Activated naive CD8-positive, alpha-beta T cell treated with anti-CD3 and anti-CD28 coated beads, Interleukin-2, amount 50 U/mL, for 24 hours (primary cell): Measurements from ENCODE around the gene ERI3.

Source experiments
- ATAC-seq: fragments of 150-1000 bp; cut with Tn5 transposase; one replicate; pipeline ENCODE4 v1.10.0; 2021
- DNase-seq: peaks from one replicate; pipeline ENCODE4 v3.0.0; 2021
- H3K27ac Mint-ChIP-seq: one replicate; pipeline ENCODE4 v1.8.0; 2021; ENCODE audit warnings: mild to moderate bottlenecking, mixed read lengths
- H3K27me3 Mint-ChIP-seq: one replicate; pipeline ENCODE4 v1.8.0; 2021; ENCODE audit warnings: mixed read lengths
- H3K36me3 Mint-ChIP-seq: one replicate; pipeline ENCODE4 v1.8.0; 2021; ENCODE audit warnings: low read depth, mixed read lengths
- H3K4me1 Mint-ChIP-seq: one replicate; pipeline ENCODE4 v1.8.0; 2021; ENCODE audit warnings: mixed read lengths
- H3K4me3 Mint-ChIP-seq: one replicate; pipeline ENCODE4 v1.8.0; 2021; ENCODE audit warnings: mild to moderate bottlenecking, moderate library complexity, mixed read lengths
- H3K9me3 Mint-ChIP-seq: one replicate; pipeline ENCODE4 v1.8.0; 2021; ENCODE audit warnings: mixed read lengths

The ERI3 gene

DNA sequence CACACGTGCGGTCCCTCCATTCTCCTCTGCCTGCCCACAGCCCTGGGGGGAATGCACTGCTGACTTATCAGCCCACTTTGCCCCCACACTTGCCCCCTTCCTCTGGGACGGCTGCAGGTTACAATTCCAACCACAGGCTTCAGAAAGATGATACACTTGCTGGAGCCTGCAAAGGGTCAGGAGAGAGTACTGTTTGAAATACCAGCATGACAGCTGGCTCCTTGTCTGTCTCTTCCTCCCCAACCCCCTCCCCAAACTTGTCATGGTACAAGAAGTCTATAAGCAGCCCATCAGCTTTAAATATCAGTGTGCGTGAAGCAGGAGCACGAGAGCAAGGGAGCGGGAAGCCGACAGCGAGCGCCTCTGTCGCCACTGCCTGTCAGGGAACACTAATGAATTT is 62.4 kb downstream of the ERI3 start:
- Mint-ChIP-seq H3K27ac (no peak overlapping the region), H3K9me3 (no peaks in the 10 kb centered on the region), H3K36me3 (peaks cover 20% of the 10 kb centered on the region), H3K4me1 (no peaks in the 10 kb centered on the region), H3K27me3 (no peaks in the 10 kb centered on the region), H3K4me3 (no peak overlapping the region)
- no peak for DNase-seq
- no peak for ATAC-seq

DNA sequence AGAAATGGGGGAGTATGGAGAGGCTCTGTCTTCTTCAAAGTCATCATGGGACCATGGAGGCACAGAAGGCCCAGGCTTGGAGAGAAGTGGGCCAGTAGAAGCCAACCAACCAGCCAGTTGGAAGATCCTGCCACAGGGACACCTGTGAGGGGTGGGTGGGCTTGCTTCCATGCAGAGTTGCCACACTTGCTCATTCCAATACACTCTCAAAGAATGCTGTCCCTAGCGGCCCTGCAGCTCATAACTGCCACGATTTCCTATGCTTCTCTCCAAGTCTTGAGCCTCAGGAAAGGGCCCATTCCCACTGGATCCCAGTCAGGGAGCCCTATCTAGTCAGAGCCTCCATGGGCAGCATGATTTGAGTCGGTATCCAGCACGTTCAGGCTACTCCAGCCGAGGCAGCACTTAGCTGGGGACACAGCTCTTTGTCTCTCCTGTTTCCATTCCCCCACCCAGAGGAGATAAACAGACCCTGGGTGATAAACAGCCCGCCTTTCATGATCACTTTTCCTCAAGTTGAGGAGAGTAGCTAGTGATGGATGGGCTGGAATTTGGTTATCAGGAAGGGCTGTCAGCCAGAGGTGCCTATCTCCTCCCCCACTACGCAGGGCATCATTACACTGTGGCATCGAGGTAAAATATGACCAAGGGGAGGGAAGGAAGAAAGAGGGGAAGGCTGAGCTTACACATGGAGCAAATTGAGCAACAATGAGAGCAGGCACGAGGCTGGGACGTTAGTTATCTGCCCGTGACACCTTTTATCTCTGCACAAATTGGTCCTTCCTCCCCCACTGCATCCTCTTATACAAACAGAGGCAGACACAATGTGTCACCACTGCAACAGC is 64.6 kb downstream of the ERI3 start:
- no peak for ATAC-seq
- no peaks in the 10 kb centered on the region for H3K27me3 Mint-ChIP-seq
- peaks cover 24% of the 10 kb centered on the region for H3K36me3 Mint-ChIP-seq
- H3K4me3 Mint-ChIP-seq = no peak overlapping the region
- DNase-seq = no peak
- H3K4me1 Mint-ChIP-seq = no peaks in the 10 kb centered on the region
- H3K9me3 Mint-ChIP-seq = no peaks in the 10 kb centered on the region
- H3K27ac Mint-ChIP-seq = no peak overlapping the region

DNA sequence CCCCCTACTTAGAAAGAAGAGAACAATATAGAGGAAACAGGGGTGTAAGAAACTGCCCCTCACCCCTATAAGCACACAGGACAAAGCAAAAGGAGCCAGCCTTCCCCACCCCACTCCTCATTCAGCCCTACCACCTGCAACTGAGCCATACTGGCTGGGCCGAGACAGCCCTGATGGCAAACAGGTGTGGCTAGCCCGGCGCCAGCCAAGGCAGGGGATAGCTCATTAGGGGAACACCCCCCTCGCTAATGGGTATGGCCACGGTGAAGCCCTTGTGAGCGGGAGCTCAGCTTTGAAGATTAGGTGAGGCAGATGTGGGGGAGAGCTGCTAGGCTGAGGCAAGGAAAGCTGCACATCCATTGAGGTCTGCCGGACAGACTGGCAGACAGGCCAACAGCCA is 65.5 kb downstream of the ERI3 start:
- Mint-ChIP-seq H3K9me3 (no peaks in the 10 kb centered on the region), H3K27ac (no peak overlapping the region), H3K27me3 (no peaks in the 10 kb centered on the region), H3K4me3 (no peak overlapping the region), H3K4me1 (no peaks in the 10 kb centered on the region), H3K36me3 (peaks cover 21% of the 10 kb centered on the region)
- DNase-seq (no peak), ATAC-seq (no peak)

DNA sequence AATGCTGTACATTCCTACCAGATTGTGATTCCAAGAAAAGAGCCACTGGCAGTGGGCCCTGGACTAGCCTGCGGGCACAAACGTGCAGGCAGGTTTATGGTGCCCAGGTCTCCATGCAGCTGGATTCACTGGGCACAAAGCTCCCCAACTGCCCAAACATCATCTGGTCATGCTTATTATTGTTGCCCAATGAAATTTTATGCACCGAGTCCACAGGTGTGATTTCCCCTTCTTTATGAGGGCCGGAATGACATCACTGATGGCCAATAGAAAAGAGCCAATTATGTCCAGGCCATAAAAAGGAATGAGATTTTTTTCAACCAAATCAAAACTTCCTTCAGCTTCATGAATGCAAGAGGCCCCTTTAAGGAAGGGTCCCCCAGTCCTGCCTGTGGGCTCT is 66.2 kb downstream of the ERI3 start:
- Mint-ChIP-seq H3K4me1 (no peaks in the 10 kb centered on the region), H3K27me3 (no peaks in the 10 kb centered on the region), H3K9me3 (no peaks in the 10 kb centered on the region), H3K4me3 (no peak overlapping the region), H3K27ac (no peak overlapping the region), H3K36me3 (peaks cover 21% of the 10 kb centered on the region)
- ATAC-seq (no peak), DNase-seq (no peak)

DNA sequence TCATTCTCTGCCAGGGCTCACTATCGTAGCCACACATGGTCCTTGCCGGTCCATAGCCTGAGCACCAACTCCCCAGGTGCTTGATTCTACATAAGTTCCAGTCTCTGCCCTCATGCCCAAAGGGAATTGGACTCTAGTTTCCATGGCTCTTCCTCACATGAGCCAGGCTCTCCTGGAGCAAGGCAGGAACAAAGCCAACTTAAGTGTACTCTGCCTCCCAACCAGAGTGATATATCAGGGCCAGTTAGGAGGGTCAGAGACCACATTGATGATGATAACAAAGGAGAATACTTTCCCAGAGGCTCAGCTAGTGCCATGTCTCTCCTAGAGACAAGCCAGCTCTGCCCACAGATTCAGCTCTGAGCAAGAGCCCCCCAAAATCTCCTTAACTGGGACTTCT is 70.9 kb downstream of the ERI3 start:
- Mint-ChIP-seq H3K4me3 (no peak overlapping the region), H3K36me3 (peaks cover 16% of the 10 kb centered on the region), H3K27ac (no peak overlapping the region)

DNA sequence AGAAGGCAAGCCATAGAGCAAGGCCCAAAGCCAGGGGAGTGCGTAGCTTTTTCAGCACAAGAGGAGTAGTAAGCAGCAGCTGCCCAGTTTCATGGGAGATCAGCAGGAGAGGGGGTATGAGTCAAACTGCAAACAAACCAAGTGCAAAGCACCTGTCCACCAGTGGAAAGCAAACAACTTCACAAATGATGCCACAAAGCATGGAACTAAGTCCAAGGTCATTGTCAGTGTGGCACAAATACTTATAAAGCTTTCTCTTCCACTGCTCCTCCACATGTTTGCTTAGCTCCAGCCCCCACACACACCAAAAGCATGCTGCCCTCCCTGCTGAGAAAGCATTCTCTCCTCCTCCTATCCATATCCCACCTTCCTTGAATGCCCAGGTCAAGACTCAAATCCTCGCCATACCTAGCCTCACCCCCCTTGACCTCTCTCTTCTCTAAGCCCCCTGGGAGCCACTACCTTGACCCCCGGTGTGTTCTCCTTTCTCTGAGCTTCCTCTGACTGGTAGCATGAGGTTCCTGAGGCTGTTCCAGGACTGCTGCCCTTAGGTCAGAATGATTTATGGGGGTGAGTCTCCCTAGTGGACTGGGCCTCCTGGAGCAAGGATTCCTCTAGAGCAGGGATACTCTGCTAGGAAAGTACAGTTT is 71.4 kb downstream of the ERI3 start:
- Mint-ChIP-seq H3K9me3 (no peaks in the 10 kb centered on the region), H3K36me3 (peaks cover 18% of the 10 kb centered on the region), H3K4me1 (no peaks in the 10 kb centered on the region), H3K27me3 (no peaks in the 10 kb centered on the region), H3K27ac (no peak overlapping the region), H3K4me3 (no peak overlapping the region)
- ATAC-seq = no peak
- DNase-seq = no peak

More for the DNA sequence above, 70.9 kb downstream of the ERI3 start:
- H3K27me3 Mint-ChIP-seq = no peaks in the 10 kb centered on the region
- DNase-seq (no peak), ATAC-seq (no peak)
- H3K9me3 Mint-ChIP-seq = no peaks in the 10 kb centered on the region
- no peaks in the 10 kb centered on the region for H3K4me1 Mint-ChIP-seq

DNA sequence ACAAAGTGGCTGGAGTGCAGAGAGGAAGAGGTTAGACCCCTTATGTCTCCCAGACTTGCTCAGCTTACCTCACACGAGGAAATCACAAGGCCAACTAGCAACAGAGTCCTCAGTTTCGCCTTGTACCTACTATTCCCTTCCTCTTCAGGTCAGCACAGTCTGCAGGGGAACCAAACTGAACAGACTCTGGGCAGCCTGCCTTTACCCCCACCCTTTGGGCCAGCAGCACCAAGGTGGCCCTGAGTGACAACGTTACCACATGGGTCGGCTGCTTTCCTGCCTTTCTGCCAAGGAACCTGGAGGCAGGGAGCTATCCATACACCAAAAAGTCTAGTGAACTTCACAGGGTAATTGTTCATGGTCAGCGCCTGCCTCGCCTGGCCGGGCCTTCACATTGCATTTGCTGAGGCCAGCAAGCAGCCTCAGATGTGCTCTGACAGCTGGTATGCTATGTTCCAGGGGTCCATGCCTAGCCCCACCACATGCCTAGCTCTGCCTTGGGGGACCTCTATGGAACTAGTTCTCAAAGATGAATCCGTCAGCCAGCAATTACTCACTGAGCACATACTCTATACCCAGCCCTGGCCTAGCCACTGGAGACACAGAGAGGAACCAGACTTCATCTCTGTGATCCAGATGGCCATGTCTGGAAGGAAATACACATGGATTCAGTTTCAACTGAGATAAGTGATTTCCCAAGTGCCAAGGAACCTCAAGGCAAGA is 72.2 kb downstream of the ERI3 start:
- H3K4me1 Mint-ChIP-seq = no peaks in the 10 kb centered on the region
- no peaks in the 10 kb centered on the region for H3K27me3 Mint-ChIP-seq
- DNase-seq (no peak), ATAC-seq (no peak)
- H3K4me3 Mint-ChIP-seq = no peak overlapping the region
- H3K27ac Mint-ChIP-seq = no peak overlapping the region
- H3K9me3 Mint-ChIP-seq = no peaks in the 10 kb centered on the region
- H3K36me3 Mint-ChIP-seq = peaks cover 15% of the 10 kb centered on the region

DNA sequence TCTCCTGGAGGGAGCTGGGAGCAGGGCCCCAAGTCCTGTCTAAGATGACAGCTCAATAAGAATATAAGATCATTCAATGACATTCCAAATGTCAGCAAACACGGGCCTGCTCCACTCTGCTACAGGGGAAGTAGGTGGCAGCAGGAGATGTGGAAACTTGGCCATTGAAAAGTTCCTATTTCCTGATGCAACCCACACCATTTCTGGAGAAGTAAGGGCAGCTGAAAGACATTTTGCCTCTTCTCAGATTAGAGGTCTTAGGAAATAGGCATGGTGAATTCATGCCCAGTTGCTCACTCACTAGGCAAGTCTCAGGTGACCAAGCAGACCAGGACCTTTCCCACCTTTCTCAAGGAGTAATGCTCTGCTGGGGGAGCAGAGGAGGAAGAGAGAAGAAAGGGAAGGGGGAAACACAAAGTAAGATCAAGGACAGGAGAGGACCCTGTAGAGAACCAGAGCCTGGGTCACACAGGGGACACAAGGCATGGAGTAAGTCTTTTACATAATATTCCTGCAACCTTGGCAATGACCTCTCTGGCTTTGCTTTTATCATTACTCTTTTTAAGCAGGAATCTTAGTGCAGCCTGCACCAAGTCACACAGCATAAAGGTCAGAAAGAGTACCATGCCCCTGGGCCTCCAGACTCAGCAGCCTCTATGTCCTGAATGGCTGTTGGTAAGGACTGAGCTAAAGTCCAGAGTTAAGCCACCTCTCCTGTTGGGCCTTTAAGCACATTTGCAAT is 72.9 kb downstream of the ERI3 start:
- H3K27me3 Mint-ChIP-seq = no peaks in the 10 kb centered on the region
- H3K4me1 Mint-ChIP-seq = no peaks in the 10 kb centered on the region
- peaks cover 15% of the 10 kb centered on the region for H3K36me3 Mint-ChIP-seq
- no peak for DNase-seq
- no peak for ATAC-seq
- no peak overlapping the region for H3K4me3 Mint-ChIP-seq
- H3K27ac Mint-ChIP-seq = no peak overlapping the region
- no peaks in the 10 kb centered on the region for H3K9me3 Mint-ChIP-seq

DNA sequence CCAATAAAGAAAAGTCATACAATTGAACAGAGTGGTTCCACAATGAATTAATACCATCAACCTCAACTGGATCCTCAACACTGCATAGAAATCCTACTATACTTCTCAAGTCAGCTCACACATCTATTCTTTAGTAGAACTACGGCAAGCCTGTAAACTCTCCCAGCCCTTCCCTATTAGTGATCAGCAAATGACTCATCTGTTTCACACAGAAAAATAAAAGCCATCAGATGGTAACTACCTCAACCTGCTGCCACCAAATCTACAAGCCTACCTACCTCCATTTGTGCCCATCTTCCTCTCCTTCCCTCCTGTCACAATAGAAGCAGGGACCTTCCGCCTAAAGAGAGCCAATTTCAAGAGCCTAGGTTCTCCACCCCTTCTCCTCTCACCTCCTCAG is 78.2 kb downstream of the ERI3 start:
- Mint-ChIP-seq H3K36me3 (peaks cover 8% of the 10 kb centered on the region), H3K9me3 (no peaks in the 10 kb centered on the region), H3K4me3 (no peak overlapping the region), H3K27ac (no peak overlapping the region), H3K27me3 (no peaks in the 10 kb centered on the region), H3K4me1 (peaks cover 4% of the 10 kb centered on the region)
- no peak for ATAC-seq
- no peak for DNase-seq

DNA sequence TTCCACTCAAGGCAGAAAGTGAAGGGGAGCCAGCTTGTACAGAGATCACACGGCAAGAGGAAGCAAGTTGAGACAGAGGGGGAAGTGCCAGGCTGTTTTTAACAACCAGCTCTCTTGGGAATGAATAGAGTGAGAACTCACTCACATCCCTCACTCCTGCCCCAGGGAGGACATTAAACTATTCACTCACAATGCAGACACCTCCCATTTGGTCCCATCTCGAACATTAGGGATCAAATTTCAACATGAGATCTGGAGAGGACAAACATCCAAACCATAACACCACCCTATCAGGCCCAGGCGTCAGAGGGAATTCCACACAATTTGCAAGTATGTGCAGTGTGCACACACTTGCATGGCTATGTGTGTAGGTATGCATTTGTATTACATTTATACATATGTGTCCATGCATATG is 79.1 kb downstream of the ERI3 start:
- ATAC-seq = no peak
- no peaks in the 10 kb centered on the region for H3K9me3 Mint-ChIP-seq
- H3K27ac Mint-ChIP-seq = no peak overlapping the region
- H3K36me3 Mint-ChIP-seq = peaks cover 7% of the 10 kb centered on the region
- no peaks in the 10 kb centered on the region for H3K27me3 Mint-ChIP-seq
- H3K4me1 Mint-ChIP-seq = peaks cover 4% of the 10 kb centered on the region
- no peak for DNase-seq
- H3K4me3 Mint-ChIP-seq = no peak overlapping the region

DNA sequence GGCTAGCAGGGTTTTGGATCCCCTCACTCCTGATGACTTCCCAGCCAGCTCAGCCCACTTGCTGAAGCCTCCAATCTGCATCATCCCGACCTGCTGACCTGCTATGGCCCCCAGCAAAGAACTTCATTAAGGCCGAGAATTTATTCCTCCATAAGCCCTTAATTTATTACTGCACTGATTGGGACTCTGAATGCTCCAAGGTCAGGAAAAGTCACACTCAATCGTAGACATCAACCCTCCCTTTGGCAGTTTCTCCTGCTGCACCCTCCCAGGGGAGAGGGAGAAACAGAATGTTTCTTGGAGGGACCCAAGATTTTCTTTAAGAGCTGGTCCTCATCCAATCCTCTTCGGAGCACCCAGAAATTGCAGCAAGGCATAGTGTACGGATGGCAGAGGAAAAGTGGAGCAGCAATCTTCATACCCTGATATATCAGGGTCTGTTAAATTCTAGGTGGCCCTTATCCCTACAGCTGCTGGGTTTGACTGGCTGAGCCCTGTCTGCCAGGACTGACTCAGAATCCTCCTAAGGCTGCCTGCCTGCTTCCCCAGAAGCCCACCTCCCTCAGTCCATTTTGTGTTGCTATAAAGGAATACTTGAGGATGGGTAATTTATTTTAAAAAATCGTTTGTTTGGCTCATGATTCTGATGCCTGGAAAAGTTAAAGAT is 79.6 kb downstream of the ERI3 start:
- Mint-ChIP-seq H3K36me3 (peaks cover 5% of the 10 kb centered on the region), H3K27me3 (no peaks in the 10 kb centered on the region), H3K27ac (no peak overlapping the region), H3K4me3 (no peak overlapping the region), H3K4me1 (peaks cover 4% of the 10 kb centered on the region), H3K9me3 (no peaks in the 10 kb centered on the region)
- no peak for ATAC-seq
- DNase-seq = no peak

DNA sequence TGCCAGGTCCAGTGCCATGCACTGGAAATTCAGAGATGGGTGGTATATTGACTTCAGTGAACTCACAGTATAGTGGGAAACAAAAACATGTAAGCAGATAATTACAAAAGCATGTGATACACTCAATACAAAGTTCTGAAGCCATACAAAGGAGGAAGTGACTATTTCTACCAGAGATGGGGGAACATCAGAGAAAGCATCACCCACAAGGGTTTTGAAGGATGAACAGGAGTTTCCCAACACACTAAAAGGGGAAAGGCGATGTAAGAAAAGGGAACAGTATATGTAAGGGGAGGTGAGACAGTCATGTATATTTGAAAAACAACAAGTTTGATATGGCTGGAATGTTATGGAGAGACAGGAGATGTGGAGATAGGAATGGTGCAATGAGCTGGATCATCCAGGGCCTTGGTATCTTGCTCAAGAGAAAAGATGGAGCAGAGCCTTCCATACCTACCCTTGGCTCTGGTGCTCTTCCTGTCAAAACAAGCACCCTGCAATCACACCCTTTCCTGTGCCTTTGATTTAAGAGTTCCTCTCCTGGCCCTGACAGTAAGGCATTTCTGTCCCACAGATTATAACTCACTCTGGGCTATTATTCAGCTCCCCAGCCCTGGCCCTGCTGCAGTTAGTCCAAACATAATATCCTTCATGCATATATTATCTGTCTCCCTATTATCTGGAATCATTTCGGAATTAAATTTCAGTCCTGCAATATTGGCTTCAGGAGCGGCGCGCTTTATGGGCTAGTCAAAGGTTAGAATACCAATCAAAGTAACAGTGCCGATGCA is 81.3 kb downstream of the ERI3 start:
- H3K36me3 Mint-ChIP-seq = peaks cover 4% of the 10 kb centered on the region
- H3K9me3 Mint-ChIP-seq = no peaks in the 10 kb centered on the region
- no peaks in the 10 kb centered on the region for H3K27me3 Mint-ChIP-seq
- no peak for DNase-seq
- no peak overlapping the region for H3K27ac Mint-ChIP-seq
- ATAC-seq = no peak
- H3K4me1 Mint-ChIP-seq = peaks cover 11% of the 10 kb centered on the region
- no peak overlapping the region for H3K4me3 Mint-ChIP-seq

DNA sequence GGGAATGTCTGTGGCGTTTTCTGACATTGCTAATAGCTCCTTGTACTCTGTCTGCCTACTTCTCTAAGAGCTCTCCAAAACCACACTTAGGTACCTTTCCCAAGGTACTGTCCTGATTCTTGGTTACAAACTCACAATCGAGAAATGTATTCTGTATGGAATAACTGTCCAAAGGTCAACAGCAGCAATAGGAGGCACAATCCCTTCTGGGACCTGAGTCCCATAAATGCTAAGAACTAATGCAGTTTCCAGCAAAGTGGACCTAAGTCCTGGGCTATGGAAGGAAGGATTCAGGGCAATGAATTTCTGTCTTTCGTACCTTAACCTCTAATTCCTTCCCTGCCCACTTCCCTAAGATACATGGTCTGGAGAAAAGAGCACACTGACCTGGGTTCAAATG is 82.1 kb downstream of the ERI3 start:
- Mint-ChIP-seq H3K4me3 (no peak overlapping the region), H3K27me3 (no peaks in the 10 kb centered on the region), H3K9me3 (no peaks in the 10 kb centered on the region), H3K36me3 (peaks cover 4% of the 10 kb centered on the region), H3K4me1 (peaks cover 11% of the 10 kb centered on the region), H3K27ac (no peak overlapping the region)
- ATAC-seq = no peak
- DNase-seq = no peak
